ENCODE data around the gene PRRX2.
"Not testable (repeated sequence)": the region's sequence is repeated elsewhere in the genome, so short reads cannot be mapped to it uniquely, and the experiment has no call there.

- TF ChIP-seq CTCF (conservative IDR thresholded peaks at IDR 0.05 in 1 of 2, IDR thresholded peaks at IDR 0.05 in 1 of 2; ENCODE audit: extremely low read depth in 1 of 2, insufficient read depth in 1 of 2, low read depth in 1 of 2, low read length in 2 of 2); EZH2 (IDR thresholded peaks at IDR 0.05; ENCODE audit: borderline replicate concordance, low read length): not testable (repeated sequence)
Observed at GRCh38 chr9:129636343-129636742, 29.1 kb upstream of the PRRX2 start.

Measured in mammary epithelial cell (primary cell).